Measurements from ENCODE around the gene DLG1.

The DLG1 gene

DNA sequence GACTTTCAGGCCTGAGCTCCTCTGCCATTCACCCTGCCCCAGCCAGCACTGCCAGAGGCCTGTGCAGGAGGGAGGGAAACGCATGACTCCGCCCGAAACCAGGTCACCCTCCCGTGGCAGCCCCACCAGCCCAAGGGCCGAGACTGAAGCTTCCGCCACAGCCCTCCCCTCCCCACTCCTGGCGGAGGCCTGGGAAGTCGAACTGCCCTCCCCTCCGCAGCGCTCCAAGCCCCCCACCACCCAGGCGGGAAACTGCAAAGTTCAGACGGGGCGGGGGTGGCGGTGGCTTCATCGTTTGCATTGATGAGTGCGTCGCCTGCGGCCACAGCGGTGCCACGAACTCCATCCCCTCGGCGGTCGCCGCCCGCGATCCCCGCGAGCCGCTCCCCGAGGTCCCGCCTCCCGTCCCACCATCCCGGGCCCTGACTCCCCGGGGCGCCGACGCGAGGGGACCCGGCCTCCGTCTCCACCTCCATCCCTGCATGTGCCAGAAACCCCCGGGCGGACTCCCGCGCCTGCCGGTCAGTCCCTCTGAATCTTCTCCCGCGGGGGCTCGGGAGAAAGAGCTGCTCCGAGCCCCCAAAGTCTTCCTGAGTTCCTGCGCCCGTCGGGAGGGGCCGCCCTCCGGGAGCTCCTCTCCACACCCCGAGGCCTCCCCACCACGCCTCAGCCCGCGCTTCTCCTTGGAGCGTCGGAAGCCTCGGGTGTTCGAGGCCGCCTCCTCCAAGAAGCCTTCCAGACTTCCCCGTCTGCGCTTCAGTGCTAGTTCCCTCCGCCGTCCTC is 269.5 kb downstream of the DLG1 start:
- no peak for DNase-seq

DNA sequence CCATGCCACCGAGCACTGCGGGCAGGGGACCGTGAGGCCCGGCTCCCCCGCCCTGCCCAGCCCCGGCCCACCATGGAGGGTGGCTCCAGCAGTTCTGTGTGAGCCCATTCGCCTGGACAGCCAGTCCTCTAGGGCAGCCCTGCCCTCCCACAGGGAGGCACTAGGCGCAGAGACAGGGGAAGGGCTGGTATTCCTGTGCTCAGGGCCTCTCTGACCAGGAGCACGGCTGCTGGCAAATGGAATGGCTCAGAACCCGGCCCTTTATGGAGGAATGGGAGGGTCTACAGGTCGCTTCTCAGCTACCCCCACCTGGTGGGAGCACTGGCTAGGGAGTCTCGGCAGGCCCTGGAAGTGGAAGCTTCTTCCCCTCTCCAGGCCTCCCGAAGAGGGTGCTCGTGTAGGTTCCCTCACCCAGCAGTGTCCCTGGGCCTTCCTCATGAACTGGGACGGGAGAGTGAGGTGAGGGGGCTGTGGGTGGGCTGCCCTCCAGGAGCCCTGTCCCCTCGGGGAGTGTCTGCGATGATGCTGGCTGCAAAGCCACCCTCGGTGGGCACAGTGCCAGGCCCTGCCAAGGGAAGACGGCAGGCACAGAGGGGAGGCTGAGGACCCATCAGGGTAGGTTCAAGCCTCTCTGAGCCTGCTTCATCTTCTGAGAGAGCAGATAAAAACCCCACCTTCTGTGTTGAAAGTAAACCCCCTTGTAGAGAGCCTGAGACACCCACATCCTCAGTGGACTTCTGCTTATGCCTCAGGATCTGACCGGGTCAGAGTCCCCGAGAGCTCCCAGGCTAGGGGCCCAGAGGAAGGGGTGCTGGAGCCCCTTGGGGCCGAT is 270.3 kb downstream of the DLG1 start:
- DNase-seq, result no peak

DNA sequence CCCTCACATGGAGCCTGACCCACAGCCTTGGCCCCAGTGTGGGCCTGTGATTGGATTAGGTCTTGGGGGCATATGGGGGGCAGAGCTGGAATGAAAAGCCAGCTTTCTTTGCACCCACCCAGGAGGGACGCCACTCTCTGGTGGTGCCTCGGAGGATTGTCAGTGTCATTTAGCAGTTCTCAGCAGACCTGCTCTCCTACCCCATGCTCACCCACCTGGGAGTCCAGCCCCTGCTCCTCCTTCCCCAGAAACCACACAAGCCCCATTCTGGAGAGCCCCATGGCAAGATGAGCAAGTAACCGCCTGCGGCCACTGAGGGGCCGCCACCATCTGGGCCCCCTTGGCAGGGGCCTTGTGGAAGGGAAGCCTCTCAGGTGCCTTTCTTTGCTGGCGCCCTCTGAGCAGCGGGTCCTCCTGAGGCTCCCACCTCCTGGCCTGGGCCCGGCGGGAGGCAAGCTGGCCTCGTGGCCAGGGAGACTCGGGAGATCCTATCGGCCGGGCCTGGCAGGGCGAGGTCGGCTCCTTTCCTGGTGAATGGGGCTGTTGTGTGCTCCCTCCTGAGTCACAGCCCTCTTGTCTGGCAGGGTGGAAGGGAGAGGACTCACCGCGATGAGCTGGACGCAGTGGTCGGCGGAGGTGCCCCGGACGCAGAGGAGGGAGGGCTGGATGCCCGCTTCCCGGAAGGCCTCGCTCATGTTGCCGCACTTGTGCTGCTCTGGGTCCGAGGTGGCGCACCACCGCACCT is 271.1 kb downstream of the DLG1 start:
- no peak for DNase-seq

DNA sequence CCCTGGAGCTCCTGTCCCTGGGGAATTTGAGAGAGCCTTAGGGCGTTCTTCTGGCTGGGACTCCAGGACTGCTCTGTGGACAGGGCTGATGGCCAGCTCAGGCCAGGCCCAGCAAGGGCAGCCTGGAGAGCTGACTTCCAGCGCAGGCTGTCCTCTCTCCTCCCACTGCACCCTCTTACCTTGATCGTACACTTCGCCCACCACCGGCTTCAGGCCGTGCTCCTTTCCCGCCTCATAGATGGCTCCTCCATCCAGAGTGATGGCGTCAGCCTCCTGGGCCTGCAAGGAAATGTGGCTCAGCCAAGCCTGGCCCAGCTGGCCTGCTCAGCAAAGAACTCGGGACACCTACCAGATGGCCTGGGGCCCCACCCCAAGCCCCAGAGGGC is 271.9 kb downstream of the DLG1 start:
- no peak for DNase-seq

DNA sequence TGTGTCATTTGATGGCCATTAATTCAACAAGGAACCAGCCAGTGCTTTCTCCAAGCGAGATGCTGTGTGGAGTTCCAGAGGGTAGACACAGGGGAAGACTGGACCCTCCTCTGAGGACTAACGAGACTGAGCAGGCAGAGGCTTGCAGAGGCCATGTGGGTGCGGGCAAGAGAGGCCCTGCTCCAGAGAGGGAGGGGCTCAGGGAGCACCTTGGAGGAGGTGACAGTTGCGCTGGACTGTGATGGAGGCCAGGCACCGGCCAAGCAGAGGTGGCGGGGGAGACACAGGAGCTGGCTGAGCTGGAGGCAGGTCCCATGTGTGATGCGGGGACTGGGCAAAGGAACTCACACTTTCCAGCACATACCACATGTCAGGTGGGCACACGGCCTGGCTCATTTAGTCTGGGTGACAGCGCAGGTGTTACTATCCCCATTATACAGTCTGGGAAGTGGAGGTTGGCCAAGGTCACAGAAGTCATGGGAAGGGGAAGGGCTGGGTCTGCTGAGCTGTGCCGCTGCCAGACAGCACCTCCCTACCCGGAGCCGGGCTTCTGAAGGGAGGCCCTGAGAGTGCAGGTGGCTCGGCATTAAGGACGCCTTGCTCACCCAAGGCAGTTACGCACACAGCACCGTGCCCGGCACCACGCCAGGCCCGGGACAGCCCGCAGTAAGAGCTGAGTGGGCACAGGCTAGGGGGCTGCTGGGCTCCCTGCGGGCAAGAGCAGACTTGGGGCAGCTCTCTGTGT is 272.5 kb downstream of the DLG1 start:
- DNase-seq, result no peak

DNA sequence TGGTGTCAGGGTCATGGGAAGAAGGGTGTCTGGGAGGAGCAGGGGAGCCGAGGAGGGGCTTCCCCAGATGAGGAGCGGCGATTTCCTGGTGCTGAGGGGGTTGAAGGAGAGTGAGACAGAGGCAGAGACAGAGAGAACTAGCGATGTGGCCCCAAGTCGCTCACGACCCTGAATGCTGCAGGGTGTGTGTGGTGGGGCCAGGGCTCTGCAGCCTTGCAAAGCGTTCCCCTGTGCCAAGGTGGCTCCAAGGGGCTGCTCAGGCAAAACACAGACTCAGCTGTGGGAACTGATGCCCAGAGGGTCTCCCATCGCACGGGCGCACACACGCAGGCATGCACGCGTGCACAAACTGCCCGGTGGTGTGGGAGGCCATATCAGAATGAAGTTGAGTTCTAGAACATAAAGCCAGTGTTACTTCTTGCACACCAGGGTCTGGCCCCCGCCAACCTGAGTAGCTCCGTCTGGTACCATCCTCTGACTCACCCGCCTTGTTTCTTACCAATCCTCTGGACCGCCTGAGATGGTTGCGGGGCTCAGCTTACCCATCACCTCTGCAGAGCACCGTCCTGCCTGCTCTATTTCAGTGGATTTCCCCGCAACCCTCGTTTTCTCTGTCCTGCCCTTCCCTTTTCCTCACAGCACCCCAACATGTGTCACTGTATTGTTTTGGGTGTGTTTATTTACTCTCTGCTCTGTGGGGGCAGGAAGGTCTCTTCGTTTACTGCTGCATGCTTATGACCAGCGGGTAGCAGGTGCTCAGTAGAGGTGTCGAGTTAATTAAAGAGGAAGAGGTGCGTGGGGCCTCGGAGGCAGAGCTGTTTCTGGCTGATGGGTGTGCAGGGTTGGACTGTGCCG is 273.3 kb downstream of the DLG1 start:
- no peak for DNase-seq

DNA sequence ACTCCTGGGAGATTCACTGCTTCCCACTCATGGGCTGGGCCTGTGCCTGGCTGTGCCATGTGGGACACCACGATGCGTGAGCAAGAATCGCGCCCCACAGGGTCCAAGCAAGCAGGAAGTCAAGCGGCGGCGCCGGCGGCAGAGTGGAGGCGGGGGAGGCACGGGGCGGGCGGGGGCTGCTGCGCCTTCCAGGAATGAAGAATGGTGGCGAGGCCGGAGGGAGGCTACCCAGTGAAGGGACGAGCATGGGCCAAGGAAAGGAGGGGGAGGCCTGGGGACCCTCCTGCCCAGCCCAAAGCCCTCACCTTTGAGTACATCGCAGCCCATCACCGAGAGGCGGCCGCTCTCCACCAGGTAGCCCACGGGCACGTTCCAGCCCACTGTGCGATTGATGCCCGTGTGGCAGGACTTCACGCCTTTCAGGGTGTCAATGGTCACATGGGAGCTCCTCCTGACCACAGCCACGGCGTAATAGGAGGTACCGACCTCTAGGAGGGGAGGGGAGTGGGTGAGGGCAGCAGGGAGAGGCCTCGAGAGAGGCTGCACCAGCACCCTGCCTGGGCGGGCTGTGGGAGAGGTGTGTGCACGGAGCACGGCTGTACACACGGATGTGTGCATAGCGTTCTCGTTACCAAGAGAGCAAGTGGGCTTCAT is 274.3 kb downstream of the DLG1 start:
- no peak for DNase-seq

DNA sequence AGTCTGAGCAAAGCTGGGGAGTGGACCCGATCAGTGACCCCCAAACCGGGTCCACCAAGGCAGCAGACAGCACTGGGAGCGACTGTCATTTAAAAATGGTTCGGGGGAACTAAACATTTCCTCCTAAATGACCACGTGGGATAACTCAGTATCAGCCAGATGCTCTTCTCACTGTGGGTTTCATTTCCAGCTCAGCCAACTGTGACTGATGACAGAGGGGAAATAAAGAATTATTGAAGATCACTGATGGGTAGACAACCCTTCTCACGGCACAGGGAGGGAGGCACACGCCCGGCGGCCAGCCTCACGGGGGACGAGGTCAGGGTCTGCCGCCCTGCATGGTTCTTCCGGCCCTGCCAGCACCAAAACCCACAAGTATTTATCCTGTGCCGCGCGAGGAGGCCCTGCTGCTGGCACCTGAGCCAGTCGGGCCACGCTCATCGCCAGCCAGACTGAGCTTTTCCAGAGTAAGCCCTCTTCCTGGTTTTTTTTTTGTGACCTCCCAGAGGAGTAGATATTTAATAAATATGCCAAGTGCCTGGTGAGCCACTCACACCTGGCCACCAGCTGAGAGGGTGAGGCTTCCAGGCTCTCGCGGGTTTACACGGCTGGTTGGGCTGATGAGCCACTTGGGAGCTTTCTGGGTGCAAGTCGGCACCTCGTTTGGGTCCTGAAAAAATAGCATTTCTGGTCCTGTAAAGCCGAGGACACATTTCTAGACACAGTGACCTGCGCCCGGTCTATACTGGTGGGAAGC is 275.0 kb downstream of the DLG1 start:
- no peak for DNase-seq

DNA sequence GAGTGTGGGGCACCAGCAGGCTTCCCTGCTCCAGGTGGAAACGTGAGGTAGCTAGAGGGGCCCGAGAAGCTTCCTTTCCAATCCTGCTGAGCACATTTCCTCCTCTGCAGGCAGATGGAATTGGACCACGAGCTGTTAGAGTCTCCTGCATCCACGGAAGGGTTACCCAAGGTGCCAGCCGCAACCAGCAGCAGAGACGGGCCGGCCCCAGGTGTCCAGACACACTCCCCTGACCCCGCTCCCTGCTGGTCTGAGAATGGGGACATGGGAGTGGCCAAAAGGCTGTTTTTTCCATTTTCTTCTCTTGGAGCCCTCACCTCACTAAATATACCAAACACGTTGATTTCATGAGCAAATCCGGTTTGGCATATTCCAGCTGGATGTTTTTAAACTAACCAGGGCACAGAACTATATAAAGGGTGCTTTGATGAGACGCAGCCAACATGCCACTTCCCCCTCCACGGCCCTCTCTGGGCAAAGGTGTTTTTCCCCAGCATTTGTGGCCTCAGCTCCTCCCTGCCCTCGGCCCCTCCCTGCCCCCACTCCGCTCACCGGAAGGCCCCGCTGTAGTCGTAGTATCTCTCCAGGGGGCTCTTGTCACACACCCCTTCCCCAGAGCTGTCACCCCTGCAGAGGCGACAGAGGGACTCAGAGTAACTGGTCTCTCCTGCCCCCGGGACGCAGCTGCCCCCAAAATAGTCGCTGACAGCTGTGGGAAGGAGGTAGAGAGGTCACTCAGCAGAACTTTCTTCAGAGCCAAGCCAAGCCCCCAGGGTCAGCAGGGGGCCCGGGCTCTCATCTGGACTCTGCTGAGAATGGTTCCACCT is 275.8 kb downstream of the DLG1 start:
- no peak for DNase-seq

DNA sequence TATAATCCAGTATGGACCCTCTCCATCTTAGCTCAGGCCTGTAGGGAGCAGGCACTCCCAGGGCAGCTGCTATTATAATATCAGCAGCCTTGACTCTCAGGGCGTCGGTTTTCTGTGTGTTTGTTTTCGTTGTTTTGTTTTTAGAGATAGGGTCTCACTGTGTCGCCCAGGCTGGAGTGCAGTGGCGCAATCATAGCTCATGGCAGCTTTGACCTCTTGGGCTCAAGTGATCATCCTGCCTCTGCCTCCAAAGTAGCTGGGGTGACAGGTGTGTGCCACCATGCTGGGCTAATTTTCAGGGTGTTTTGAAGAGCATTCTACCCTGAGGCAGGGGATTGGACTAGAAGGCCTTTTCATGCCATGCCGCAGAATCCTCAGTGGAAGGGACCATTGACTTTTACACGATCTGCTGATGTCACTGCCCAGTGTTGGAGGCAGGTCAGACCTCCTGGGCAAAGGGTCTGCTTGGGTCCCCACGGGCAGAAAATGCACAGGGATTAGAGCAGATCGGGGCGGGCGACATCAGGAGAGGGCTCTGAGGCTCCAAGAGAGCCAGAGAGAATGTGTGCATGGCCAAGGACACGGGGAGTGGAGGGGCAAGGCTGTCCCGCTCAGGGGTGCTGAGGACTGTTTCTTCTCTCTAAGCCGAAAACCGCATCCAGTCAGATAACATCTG is 276.5 kb downstream of the DLG1 start:
- DNase-seq, result no peak

DNA sequence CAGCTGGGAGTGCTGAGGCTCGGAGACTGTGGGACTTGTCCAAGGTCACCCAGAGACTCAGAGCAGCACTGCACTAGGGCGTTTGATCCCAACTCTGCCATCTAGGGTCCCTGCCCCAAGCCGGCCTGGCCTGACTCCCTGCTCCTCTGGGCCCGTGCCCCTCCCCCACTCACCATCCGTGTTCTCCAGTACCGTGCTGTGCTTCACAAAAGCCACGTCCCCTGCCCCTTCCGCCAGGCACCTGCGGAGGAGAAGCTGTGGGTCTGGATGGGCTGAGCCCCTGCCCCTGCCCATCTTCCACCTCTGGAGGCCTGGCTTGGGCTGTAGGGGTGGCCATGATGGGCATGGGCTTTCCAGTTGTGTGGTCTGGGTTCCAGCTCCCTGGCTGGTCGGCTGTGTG is 277.2 kb downstream of the DLG1 start:
- no peak for DNase-seq

DNA sequence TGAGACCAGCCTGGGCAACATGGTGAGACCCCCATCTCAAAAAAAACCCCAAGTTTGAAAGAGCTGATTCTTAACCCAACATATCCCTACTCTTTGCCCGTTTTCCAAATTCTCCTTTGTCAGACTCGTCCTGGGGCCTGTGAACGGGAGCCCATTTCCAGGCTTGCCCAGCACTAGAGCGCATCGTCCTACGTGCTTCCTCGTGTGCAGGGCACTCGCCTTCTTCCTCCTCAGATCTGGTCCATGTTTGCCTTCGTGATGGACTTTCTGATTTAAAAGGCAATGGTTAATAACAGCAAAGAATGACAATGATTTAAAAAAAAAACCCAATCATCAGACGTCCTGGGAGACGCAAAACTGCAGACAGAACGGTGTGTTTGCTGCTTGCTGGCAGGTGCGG is 278.9 kb downstream of the DLG1 start:
- DNase-seq, result no peak

DNA sequence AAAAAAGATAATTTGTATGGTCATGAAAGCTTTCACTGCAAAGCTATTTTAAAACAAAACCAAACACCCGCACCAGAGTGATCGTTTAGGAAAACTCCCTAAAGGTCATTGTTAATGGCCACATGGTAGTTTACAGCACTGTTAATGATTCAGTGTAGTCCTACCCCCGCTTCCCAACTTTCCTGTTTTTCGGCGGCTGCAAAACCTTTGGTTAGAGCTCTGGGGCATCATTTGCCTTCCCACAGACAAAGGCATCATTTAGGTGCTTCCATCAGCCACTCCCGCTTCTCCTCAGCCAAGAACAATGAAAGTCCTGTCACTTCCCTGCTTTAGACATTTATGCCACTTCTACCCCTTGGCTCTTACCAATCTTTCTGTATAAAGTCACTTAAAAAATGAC is 279.4 kb downstream of the DLG1 start:
- no peak for DNase-seq

DNA sequence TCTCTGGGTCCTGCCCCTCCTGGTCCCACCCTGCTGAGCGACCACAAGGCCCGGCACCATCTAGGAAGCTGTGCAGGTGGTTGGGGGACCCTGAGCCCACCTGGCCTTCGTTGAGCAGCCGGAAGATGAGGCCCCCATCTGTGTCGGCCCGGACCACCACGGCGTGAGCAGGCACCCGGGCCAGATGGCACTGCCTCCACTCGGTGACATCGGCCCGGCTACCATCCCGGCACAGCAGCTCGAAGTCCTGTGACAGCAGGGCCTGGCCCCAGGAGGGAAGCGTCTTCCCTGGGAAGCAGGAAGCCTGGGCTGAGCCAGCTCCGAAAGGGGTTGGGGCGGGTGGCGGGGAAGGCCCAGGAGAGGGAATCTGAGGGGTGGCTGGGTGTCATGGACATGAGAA is 281.4 kb downstream of the DLG1 start:
- DNase-seq, result no peak

DNA sequence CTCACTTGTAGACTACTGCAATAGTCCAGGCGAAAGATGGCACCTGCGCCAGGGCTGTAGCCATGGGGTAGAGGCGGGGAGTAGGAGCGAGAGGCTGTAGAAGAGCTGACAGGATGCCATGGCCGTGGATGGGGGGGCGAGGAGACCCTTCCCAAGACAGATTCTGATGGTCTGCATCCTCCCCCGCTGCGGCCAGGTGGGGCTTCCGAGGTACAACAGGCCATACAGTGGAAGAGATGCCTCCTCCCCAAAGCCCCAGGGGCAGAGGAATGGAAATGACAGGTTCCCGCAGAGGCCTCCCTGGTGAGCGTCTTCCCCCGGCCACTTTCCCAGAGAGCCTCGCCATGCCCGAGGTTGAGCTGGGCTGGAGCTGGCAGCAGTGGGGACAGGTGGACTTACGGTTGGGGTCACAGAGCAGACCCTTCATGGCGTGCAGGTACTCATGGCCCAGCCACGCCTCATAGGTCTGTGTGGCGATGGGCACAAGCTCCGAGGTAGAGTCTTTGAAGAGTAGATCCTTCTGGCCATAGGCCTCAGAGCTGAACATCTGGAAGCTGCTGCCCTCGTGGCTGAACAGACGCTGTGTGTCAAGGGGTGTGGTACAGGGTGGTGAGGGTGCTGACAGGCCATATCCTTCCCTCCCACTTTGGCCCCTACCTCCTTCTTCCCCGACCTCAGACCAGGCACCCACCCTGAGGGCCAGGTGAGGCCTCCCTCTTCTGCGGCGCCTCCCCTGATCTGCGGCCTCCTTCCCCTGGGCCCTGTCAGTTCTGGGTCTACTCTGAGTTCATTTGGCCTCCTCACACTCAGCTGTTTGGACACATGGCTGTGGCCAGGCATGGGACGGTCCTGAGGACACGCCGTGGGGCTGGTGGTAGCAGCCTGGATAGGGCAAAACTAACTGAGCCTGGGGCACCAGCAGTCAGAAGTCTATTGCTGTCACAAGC is 282.3 kb downstream of the DLG1 start:
- no peak for DNase-seq

DNA sequence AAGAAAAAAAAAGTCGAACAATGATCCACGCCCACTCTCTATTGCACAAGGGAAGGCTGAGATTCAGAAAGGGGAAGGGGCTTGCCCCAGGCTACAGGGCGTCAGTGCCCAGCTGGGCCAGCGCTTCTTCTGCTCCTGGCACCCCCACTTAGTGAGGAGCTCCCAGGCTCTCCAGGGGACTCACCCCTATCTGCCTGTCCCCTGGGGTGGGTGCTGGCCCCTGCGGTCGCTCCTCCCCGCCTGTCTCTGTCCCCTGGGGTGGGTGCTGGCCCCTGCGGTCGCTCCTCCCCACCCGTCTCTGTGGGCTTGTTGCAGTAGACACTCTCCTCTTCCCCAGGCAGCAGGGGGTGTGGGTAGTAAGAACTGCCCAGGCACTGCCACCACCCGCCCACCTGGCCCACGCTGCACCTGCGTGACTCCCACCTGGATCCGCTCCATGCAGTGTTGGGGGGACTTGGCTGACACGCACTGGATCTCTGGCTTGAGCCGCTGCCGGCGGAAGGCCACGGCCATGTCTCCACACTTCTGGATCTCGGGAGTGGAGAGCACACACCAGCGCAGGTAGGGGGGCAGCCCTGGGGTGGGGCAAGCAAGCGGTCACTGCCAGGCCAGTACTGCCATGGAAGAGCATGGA is 283.4 kb downstream of the DLG1 start:
- DNase-seq, result no peak

DNA sequence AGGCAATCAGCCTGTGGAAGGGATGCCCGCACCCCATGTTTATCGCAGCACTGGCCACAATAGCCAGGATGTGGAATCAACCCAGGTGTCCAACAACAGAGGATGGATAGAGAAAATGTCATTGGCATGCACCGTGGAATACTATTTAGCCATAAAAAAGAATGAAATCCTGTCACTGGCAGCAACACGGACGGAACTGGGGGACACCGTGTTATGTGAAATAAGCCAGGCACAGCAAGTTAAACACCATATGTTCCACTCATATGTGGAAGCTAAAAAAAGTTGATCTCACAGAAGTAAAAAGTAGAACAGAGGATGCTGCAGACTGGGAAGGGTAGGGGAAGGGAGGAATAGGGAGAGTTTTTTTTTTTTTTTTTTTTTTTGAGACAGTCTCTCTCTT is 284.4 kb downstream of the DLG1 start:
- no peak for DNase-seq

DNA sequence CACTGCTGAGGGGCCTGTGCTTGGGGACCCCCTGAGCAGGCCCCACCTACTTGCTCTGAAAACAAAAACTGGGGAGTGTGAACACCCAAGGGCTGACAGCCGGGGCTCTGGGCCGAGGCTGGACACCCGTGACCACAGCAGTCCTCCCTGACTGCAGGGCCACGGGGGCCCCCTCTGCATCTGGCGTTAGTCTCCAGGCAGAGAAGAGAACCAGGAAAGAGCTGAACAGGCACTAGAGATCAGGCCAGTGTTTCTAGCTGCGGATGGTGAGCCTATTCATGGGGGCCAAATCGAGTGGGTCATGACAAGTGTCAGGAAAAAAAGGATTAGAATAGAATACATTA is 285.9 kb downstream of the DLG1 start:
- no peak for DNase-seq

Data from cerebellar nuclear complex (tissue), 1 donor.